ENCODE results near the gene KMO.

DNA sequence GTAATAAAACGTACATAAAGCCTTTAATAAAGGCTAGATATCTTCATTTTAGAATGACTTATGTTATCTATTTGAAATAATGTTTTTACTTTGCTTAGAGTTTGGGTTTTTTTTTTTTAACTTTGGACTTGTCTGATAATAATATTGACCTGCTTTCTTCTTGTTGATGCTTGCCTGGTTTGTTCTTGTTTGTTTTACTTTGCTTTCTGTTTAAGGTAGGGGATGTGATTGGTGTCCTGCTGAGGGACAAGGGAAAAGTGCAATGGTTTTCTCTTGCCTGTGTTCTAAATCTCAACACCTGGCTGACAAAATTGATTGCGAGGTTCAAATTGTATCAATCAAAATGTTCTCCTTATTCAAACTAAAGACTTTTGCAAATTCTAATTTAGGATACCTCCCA lies 10.5 kb upstream of the KMO start:
- TF ChIP-seq CTCF (IDR thresholded peaks at IDR 0.05) (no peak), ZFX (IDR thresholded peaks at IDR 0.05; ENCODE audit: borderline replicate concordance) (no peak)

All from 22Rv1 (cell line).